ENCODE results near the gene GATB. TPM values are rescaled to one million over a fixed set of nuclear protein-coding genes. Genes with fewer than 3 reads are reported as not detected.

GATB gene
- total RNA-seq, 1 donor from 2014 or later = 14.2 TPM

DNA sequence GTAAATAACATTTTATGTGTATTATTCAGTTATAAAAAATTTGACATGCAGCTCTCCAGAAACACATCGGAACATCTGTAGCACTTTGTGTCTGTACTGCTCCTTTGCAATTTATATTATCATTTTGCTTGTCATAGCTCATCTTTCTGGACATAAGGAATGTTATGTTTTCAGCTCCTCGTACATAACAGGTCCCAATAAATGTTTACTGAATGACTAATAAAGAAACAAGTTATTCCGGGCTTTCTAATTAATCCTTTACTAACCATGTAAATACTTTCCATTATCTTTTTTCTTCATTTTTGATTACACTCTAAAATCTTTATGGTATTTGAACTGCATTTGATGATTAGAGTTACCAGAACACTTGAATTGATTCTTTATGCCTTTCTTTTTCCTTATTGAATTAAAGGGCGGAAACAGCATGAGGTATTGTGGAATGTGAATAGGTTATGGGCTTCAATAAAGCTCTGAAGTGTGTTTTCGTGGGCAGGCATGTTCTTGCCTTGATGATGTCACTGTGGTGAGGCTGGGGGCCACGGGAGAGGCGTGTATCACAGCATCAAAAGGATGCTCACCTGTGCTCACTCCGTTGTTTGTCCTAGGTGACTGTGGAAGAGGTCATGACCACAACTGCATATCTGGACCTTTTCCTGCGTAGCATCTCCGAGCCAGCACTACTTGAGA is 131.6 kb downstream of the GATB start:
- H3K27ac ChIP-seq = no peak overlapping the region
- no peak overlapping the region for H3K4me3 ChIP-seq
- TF ChIP-seq, protein P1, sequence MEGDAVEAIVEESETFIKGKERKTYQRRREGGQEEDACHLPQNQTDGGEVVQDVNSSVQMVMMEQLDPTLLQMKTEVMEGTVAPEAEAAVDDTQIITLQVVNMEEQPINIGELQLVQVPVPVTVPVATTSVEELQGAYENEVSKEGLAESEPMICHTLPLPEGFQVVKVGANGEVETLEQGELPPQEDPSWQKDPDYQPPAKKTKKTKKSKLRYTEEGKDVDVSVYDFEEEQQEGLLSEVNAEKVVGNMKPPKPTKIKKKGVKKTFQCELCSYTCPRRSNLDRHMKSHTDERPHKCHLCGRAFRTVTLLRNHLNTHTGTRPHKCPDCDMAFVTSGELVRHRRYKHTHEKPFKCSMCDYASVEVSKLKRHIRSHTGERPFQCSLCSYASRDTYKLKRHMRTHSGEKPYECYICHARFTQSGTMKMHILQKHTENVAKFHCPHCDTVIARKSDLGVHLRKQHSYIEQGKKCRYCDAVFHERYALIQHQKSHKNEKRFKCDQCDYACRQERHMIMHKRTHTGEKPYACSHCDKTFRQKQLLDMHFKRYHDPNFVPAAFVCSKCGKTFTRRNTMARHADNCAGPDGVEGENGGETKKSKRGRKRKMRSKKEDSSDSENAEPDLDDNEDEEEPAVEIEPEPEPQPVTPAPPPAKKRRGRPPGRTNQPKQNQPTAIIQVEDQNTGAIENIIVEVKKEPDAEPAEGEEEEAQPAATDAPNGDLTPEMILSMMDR (IDR thresholded peaks at IDR 0.05) = no peak
- no peak for DNase-seq
- no peaks in the 10 kb centered on the region for H3K36me3 ChIP-seq
- no peak for ATAC-seq
- H3K27me3 ChIP-seq (ENCODE audit: low read depth) = no peaks in the 10 kb centered on the region
- intact Hi-C loops (cut with DNase I) = no loop called here
- H3K4me1 ChIP-seq = no peaks in the 10 kb centered on the region
- no peaks in the 10 kb centered on the region for H3K9me3 ChIP-seq

DNA sequence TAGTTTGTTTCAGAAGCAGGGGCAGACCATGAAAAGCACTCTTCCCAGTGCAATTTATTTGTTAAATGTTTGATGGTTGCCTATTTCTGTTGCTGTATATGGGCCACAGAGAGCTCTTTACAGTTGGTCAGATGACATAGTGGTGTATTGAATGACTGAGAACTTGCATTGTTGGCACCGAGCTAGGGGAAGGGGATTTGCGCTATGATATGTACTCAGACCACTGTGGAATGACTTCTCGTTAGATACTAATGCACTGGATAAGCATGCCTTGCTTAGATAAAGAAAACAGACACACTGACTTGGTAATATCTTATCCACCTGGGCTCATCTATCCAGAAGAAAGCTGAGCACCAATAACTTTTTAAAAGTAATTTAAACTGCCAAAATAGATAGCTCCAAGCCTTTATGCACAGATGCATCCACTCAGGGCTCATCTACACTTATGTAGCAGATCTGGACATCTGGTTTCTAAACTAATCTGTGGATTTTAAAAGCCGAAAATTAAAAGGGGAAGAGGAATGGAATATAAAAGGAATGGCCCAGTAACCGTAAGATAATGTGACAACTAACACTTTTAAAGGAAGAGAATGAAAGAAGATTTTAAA is 132.7 kb downstream of the GATB start:
- H3K9me3 ChIP-seq = no peaks in the 10 kb centered on the region
- no peaks in the 10 kb centered on the region for H3K36me3 ChIP-seq
- H3K27me3 ChIP-seq (ENCODE audit: low read depth) = no peaks in the 10 kb centered on the region
- DNase-seq (no peak), ATAC-seq (no peak)
- no peak overlapping the region for H3K4me3 ChIP-seq
- intact Hi-C loops (cut with DNase I) = no loop called here
- no peak overlapping the region for H3K27ac ChIP-seq
- H3K4me1 ChIP-seq = no peaks in the 10 kb centered on the region
- TF ChIP-seq, protein P1 (IDR thresholded peaks at IDR 0.05) = no peak

DNA sequence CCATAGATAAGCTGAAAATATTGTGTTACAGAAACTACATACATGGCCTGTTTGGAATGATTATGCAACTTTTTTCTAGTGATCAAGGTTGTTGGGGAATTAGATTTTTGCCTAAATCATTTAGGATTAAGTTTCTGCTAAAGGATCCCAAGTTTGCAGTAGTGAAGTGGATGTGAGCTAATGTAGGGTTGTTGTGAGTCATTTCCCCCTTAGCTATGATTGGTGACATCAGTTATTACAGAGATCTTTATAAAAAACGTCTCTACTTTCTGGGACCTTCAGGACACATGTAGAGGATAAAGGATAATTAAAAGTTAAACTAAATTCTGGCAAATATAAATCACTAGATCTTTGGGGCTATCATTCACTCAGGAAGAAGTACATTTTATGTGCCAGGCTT is 133.3 kb downstream of the GATB start:
- H3K4me1 ChIP-seq = no peaks in the 10 kb centered on the region
- intact Hi-C loops (cut with DNase I) = no loop called here
- no peaks in the 10 kb centered on the region for H3K27me3 ChIP-seq (ENCODE audit: low read depth)
- H3K36me3 ChIP-seq = no peaks in the 10 kb centered on the region
- TF ChIP-seq, protein P1 (IDR thresholded peaks at IDR 0.05) = no peak
- no peak for DNase-seq
- no peak overlapping the region for H3K27ac ChIP-seq
- no peaks in the 10 kb centered on the region for H3K9me3 ChIP-seq
- H3K4me3 ChIP-seq = no peak overlapping the region
- no peak for ATAC-seq

DNA sequence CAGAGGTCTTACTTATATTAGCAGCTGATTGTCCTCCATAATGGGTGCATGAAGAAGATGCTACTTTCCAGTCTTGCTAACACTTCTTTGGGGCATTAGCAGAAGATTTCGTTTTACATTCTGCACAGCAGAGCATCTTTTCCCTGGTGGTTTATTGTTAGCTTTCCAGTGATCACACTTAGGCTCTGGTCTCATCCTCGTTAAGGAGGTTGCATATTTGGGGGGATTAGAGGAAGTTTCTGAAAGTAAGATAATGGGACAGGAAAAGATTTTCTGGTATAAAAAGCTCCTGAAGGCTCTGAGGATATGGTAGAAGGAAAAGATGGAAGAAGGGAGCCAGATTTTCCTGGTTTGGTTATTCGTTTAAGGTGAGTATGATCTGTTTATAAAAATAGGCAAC is 134.1 kb downstream of the GATB start:
- H3K27ac ChIP-seq = no peak overlapping the region
- H3K9me3 ChIP-seq = no peaks in the 10 kb centered on the region
- H3K4me3 ChIP-seq = no peak overlapping the region
- TF ChIP-seq, protein P1 (IDR thresholded peaks at IDR 0.05) = no peak
- no peaks in the 10 kb centered on the region for H3K4me1 ChIP-seq
- DNase-seq = no peak
- no peaks in the 10 kb centered on the region for H3K36me3 ChIP-seq
- H3K27me3 ChIP-seq (ENCODE audit: low read depth) = no peaks in the 10 kb centered on the region
- intact Hi-C loops (cut with DNase I) = no loop called here
- no peak for ATAC-seq

DNA sequence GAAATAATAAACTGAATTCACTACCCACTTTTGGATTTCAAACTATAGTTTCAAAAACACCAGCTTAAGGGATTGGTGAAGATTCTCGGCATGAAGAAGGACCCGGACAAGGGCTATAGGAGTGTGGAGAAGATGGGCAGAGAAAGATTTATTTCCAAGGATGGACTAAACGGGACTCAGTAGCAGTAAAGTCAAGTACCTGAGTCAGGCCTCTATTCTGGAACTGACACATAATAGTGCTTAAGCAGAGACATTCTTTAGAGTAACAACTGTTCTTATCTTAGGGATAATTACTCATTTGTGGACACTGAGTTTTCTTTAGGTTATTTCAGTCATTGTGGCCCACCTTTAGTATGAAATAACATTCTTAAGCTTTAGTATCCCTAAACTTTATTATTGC is 134.6 kb downstream of the GATB start:
- ATAC-seq = no peak
- H3K4me1 ChIP-seq = no peaks in the 10 kb centered on the region
- no peaks in the 10 kb centered on the region for H3K27me3 ChIP-seq (ENCODE audit: low read depth)
- no peak overlapping the region for H3K27ac ChIP-seq
- intact Hi-C loops (cut with DNase I) = no loop called here
- H3K36me3 ChIP-seq = no peaks in the 10 kb centered on the region
- DNase-seq = no peak
- no peak overlapping the region for H3K4me3 ChIP-seq
- TF ChIP-seq, protein P1 (IDR thresholded peaks at IDR 0.05) = no peak
- no peaks in the 10 kb centered on the region for H3K9me3 ChIP-seq
